Adrenal gland (tissue), 12 donors: ENCODE results near the gene ITFG1. TPM values are rescaled to one million over a fixed set of nuclear protein-coding genes. Genes with fewer than 3 reads are reported as not detected.

ENCODE experiments used
- DNase-seq, 7 donors: peaks; one replicate each; pipeline ENCODE4 v3.0.0-alpha.2; 2019 to 2020
- H3K27ac ChIP-seq, 5 donors: fragments of 200-600 bp; sonication (generic) in 4 of 5; 1 replicate in 3 of 5; 2 replicates in 2 of 5; pipeline versions ENCODE4 v1.5.1 to v1.8.0; 2016 to 2020; ENCODE audit warnings: mild to moderate bottlenecking in 1 of 5
- H3K27me3 ChIP-seq: fragments of 200-600 bp; 2 replicates; pipeline ENCODE4 v1.8.0; 2021
- H3K36me3 ChIP-seq, 2 donors: fragments of 200-600 bp; replicated peaks in 1 of 2; 1 replicate in 1 of 2; 2 replicates in 1 of 2; pipeline versions ENCODE4 v1.5.1 to v1.8.0; 2018 to 2022
- H3K4me1 ChIP-seq, 2 donors: fragments of 200-600 bp; replicated peaks in 1 of 2; 1 replicate in 1 of 2; 2 replicates in 1 of 2; pipeline versions ENCODE4 v1.5.1 to v1.8.0; 2018 to 2021
- H3K4me3 ChIP-seq, 4 donors: fragments of 200-600 bp; sonication (generic) in 3 of 4; one replicate each; pipeline ENCODE4 v1.5.1; 2016 to 2018
- H3K9me3 ChIP-seq, 3 donors: fragments of 200-600 bp; sonication (generic) in 1 of 3; replicated peaks in 1 of 3; 1 replicate in 2 of 3; 2 replicates in 1 of 3; pipeline versions ENCODE4 v1.5.1 to v1.8.0; 2016 to 2021
- POLR2A ChIP-seq, 2 donors: fragments of 450-650 bp; IDR thresholded peaks; one replicate each; pipeline ENCODE4 v1.6.1; 2017; ENCODE audit warnings: antibody characterized with exemption in 2 of 2, mild to moderate bottlenecking in 2 of 2, moderate library complexity in 1 of 2
- whole genome bisulfite sequencing, 4 donors: extraction: QIAGEN DNeasy Blood & Tissue Kit in 2 of 4; methylation state at CpG; one replicate each; pipeline versions ENCODE4 v1.1.5 to v1.1.7; 2013 to 2017; 5-methylcytosine and 5-hydroxymethylcytosine counted together
- intact Hi-C, 2 donors: fragments of 100-400 bp; cut with DNase I; formaldehyde crosslinking; loops; one replicate each; pipeline versions ENCODE4 v1.14.1 to v1.15.0; 2022 to 2023
- polyA plus RNA-seq, 3 donors: library from polyadenylated mRNA; stranded (reverse); fragments of 200-250 nt in 2 of 3; fragments of 350-450 nt in 1 of 3; fragmentation: Illumina TruSeq in 1 of 3; extraction: RNeasy Lipid Tissue Mini Kit (QIAGEN cat#74804) in 1 of 3; gene quantifications; one replicate each; pipeline ENCODE4 v1.2.3, GENCODE V29; 2013 to 2014
- total RNA-seq, 9 donors: library from RNA; depleted of rRNA in 4 of 9; stranded (reverse); fragments of >200 nt in 4 of 9; fragments of 120-200 nt in 1 of 9; fragmentation: NEBNext Ultra II Directional in 1 of 9; extraction: Animal tissue kit (Norgen Biotek cat#: 25700) in 1 of 9; gene quantifications; one replicate each; pipeline versions ENCODE4 v1.1.0 to v1.2.4, GENCODE V29; 2013 to 2023
- TF ChIP-seq, protein P1 (sequence below), 6 experiments: fragments of 450-650 bp in 4 of 6; fragments of 200-600 bp in 2 of 6; sonication (generic) in 1 of 6; IDR thresholded peaks; 1 replicate in 5 of 6; 2 replicates in 1 of 6; pipeline versions ENCODE4 v1.5.1 to v1.8.0; 2016 to 2021; ENCODE audit warnings: antibody characterized with exemption in 6 of 6, mild to moderate bottlenecking in 2 of 6, moderate library complexity in 1 of 6
- donor health status: healthy with polysubstance abuse.
- donor health status: Bipolar disorder and iron deficiency.
- donor health status: DM: yes; HTN: yes; CAD: no.
- donor health status: DM: no; HTN: no; CAD: no.
- donor health status: DM: no; HTN: no; CAD: no.
- donor health status: DM: yes; HTN: yes; CAD: no.

ITFG1 gene
- total and polyA plus RNA-seq, 12 donors = 8.4 to 246 (median 84.4) TPM

- Histone ChIP-seq H3K27me3 (no peaks in the 10 kb centered on the region), H3K27ac (no peak overlapping the region), H3K4me1 (no peaks in the 10 kb centered on the region), H3K36me3 (no peaks in the 10 kb centered on the region), H3K9me3 (no peaks in the 10 kb centered on the region), H3K4me3 (no peak overlapping the region)
- no peak for DNase-seq
- 65 to 71% (median 68%) methylated on average over 3 of the region's 3 CpGs for WGBS, 4 donors
- no peak for TF ChIP-seq POLR2A (IDR thresholded peaks at IDR 0.05)
- TF ChIP-seq, protein P1, sequence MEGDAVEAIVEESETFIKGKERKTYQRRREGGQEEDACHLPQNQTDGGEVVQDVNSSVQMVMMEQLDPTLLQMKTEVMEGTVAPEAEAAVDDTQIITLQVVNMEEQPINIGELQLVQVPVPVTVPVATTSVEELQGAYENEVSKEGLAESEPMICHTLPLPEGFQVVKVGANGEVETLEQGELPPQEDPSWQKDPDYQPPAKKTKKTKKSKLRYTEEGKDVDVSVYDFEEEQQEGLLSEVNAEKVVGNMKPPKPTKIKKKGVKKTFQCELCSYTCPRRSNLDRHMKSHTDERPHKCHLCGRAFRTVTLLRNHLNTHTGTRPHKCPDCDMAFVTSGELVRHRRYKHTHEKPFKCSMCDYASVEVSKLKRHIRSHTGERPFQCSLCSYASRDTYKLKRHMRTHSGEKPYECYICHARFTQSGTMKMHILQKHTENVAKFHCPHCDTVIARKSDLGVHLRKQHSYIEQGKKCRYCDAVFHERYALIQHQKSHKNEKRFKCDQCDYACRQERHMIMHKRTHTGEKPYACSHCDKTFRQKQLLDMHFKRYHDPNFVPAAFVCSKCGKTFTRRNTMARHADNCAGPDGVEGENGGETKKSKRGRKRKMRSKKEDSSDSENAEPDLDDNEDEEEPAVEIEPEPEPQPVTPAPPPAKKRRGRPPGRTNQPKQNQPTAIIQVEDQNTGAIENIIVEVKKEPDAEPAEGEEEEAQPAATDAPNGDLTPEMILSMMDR (IDR thresholded peaks at IDR 0.05) = no peak
- intact Hi-C loops = no loop called here
These were observed 213.2 kb downstream of the ITFG1 start for GRCh38 chr16:47247690-47248089.

GRCh38 chr16:47244206-47244605 is 216.7 kb downstream of the ITFG1 start:
- TF ChIP-seq POLR2A (IDR thresholded peaks at IDR 0.05) = no peak
- TF ChIP-seq, protein P1 (IDR thresholded peaks at IDR 0.05) = no peak
- intact Hi-C loops = no loop called here
- 81 to 90% (median 87%) methylated on average over 4 of the region's 4 CpGs for WGBS, 4 donors
- no peaks in the 10 kb centered on the region for H3K27me3 ChIP-seq
- H3K4me3 ChIP-seq = no peak overlapping the region
- H3K9me3 ChIP-seq = no peaks in the 10 kb centered on the region
- H3K36me3 ChIP-seq = no peaks in the 10 kb centered on the region
- DNase-seq = no peak
- H3K4me1 ChIP-seq = no peaks in the 10 kb centered on the region
- no peak overlapping the region for H3K27ac ChIP-seq

DNA sequence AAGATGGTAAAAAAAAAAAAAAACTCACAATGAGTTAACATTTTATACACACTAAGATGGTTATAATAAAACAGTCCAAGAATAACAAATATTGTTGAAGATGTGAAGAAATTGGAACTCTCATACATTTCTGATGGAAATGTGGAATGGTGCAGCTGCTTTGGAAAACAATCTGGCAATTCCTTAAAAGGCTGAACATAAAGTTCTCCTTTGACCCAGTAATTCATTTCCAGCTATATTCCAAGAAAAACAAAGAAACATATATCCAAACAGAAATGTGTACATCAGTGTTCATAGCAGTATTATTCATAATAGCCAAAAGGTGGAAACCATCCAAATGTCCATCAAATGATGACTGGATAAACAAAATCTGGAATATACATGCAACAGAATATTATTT is 219.8 kb downstream of the ITFG1 start:
- H3K4me3 ChIP-seq = no peak overlapping the region
- no peak overlapping the region for H3K27ac ChIP-seq
- TF ChIP-seq, protein P1 (IDR thresholded peaks at IDR 0.05) = no peak
- no peak for TF ChIP-seq POLR2A (IDR thresholded peaks at IDR 0.05)
- H3K9me3 ChIP-seq = no peaks in the 10 kb centered on the region
- intact Hi-C loops = no loop called here
- H3K27me3 ChIP-seq = no peaks in the 10 kb centered on the region
- H3K4me1 ChIP-seq = no peaks in the 10 kb centered on the region
- no peak for DNase-seq
- H3K36me3 ChIP-seq = no peaks in the 10 kb centered on the region

- DNase-seq = no peak
These were observed 224.1 kb downstream of the ITFG1 start for GRCh38 chr16:47236716-47237115.

More at GRCh38 chr16:47236716-47237115, 224.1 kb downstream of the ITFG1 start:
- no peak overlapping the region for H3K4me3 ChIP-seq
- TF ChIP-seq, protein P1 (IDR thresholded peaks at IDR 0.05) = no peak
- no peak for TF ChIP-seq POLR2A (IDR thresholded peaks at IDR 0.05)
- H3K9me3 ChIP-seq = no peaks in the 10 kb centered on the region
- no peaks in the 10 kb centered on the region for H3K36me3 ChIP-seq
- no peaks in the 10 kb centered on the region for H3K27me3 ChIP-seq
- intact Hi-C loops = no loop called here
- H3K27ac ChIP-seq = no peak overlapping the region
- no peaks in the 10 kb centered on the region for H3K4me1 ChIP-seq
- WGBS, 4 donors = 86 to 91% (median 89%) methylated on average over 6 of the region's 6 CpGs
